Astrocyte (in vitro differentiated cells and primary cell): ENCODE measurements around the gene CEP20.

ENCODE experiments used
- CTCF ChIP-seq: IDR thresholded peaks from 2 replicates; pipeline ENCODE4 v1.5.1; 2011; ENCODE audit warnings: low read depth, mild to moderate bottlenecking, inconsistent platforms, low read length, moderate library complexity; ENCODE audit not compliant: insufficient read depth
- EZH2 ChIP-seq: IDR thresholded peaks from 2 replicates; pipeline ENCODE4 v1.6.1; 2012; ENCODE audit warnings: mild to moderate bottlenecking, low read length, inconsistent platforms; ENCODE audit not compliant: insufficient read depth

DNA sequence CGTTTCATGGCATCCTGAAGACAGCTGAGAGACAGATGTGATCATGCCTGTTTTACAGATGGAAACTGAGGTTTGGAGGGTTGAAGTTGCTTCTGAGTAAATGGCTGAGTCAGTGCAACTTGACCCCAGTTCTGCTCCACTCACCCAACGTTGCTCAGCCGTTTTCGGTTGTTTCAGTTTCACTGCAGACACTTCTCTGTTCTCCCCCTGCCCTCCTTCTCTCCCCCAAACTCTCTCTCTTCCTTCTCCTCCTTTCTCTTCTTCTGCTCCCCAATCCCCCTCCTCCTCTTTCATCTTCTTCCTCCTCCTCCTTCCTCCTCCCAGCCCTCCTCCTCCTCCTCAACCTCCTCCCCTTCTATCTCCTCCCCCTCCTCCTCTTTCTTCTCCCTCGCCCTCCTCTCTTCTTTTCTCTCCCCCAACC is 9.4 kb upstream of the CEP20 start:
- TF ChIP-seq CTCF (no peak), EZH2 (no peak)
